Measurements from ENCODE around the gene TTR. TPM values are rescaled to one million over a fixed set of nuclear protein-coding genes. Genes with fewer than 3 reads are reported as not detected.
A peak's percentile ranks its signal among the peaks of the same experiment; 100 is the strongest.

The TTR gene
- not detected in 2 replicates for total RNA-seq (2014; rRNA removed; shearing (Covaris generic))

DNA sequence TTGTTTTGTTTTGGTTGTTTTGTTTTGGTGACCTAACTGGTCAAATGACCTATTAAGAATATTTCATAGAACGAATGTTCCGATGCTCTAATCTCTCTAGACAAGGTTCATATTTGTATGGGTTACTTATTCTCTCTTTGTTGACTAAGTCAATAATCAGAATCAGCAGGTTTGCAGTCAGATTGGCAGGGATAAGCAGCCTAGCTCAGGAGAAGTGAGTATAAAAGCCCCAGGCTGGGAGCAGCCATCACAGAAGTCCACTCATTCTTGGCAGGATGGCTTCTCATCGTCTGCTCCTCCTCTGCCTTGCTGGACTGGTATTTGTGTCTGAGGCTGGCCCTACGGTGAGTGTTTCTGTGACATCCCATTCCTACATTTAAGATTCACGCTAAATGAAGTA lies at the start of gene TTR:
TSS of gene TTR (plus strand) at position 250 of the 400 bp plus-strand sequence. CDS start at position 276, 26 bp downstream.
- no peak for DNase-seq (ENCODE audit: low spot score)

DNA sequence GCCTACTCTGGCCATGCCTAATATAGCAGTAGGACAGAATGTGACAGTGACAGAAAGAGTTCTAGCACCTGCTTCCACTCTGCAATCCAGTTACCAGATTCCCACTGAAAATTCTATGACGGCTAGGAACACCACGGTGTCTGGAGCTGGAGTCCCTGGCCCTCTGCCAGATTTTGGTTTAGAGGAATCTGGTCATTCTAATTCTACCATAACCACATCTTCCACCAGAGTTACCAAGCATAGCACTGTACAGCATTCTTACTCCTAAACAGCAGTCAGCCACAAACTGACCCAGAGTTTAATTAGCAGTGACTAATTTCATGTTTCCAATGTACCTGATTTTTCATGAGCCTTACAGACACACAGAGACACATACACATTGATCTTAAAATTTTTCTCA lies 45.2 kb upstream of the TTR start:
- peak; percentile 21 for DNase-seq (ENCODE audit: low spot score)

DNA sequence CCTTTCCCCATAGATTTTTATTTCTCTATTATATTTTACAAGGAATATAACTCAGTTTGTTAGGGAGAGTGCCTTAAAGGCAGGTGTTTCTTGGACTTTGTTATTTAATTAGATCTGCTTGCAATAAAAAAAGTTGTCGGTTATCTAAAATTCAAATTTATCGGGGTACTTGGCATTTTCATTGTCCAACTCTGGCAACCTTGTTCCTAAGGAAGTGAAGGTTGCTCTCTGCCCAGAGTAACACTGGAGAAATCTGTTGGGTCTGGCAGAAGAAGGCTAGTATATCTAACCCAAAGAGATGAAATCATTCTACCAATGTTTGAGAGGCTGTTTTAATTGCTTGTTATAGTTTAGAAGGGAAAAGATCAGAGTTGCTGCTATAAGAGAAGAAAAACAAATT lies 42.8 kb upstream of the TTR start:
- no peak for DNase-seq (ENCODE audit: low spot score)

DNA sequence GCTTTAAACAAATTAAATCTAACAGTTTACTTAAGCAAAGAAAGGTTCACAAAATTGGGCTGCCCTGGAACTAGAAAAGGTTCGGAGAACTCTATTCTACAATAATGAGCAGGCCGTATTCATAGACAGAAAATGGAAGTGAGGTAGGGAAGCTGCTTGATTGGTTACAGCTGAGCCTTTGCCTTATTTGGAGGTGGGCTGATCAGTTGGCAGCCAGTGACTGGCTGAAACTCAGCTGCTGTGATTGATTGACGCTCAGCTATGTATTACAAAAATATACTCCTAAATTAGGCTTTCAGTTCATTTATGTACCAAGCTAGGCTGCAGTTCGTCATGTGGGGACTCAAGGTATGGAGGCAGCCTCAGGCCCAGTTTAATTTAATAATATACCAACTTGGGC lies 42.3 kb upstream of the TTR start:
- DNase-seq (ENCODE audit: low spot score) = no peak

DNA sequence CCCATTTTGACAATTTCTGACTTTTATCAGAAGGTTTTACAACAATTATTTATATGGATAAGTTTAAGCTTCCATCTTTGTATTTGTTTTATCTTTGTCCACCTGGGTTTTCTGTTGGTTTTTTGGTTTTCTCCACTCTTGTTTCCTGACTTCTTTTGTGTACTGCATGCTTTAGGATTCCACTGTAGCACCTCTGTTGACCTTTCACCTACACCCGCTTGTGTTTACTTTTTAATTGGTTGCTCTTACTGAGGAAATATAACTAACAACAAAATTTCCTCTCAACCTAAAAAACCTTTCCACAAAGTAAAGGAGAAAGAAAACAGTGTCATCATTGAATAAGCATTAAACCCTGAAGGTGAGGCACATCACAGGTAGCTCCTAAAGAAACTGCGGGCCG lies 39.8 kb upstream of the TTR start:
- DNase-seq (ENCODE audit: low spot score) = no peak

DNA sequence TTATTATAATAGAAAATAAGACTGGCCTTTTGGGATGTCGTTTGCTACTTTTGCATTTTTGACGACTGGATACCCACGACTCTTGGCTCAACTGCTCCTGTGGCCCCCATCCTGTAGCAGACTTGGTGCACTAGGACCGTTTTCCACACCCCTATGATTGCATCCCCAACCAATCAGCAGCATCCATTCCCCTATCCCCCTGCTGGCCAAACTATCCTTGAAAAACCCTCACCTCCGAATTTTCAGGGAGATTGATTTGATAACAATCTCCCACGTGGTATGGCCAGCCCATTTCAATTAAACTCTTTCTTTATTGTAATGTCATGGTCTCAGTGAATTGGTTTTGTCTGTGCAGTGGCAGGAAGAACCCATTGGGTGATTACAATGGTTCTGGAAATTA lies 37.9 kb upstream of the TTR start:
- DNase-seq (ENCODE audit: low spot score) = no peak

DNA sequence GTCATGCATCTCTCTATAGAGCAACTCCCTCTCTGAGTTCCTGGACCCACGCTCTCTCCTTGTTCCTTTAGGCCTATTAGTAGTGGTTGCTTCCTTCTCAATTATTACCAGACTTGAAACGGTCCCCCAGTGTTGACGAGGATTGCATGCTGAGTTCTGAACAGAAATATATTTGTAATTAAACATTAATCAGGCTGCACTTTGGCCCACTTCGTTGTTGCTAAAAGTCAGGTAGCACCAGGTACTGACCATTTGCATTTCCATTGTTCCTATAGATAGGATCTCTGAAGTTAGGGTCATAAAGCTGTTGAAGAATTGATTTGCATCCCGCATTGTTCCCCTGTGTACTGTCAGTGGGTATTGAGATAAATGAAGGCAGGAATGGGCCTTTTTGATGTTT lies 36.9 kb upstream of the TTR start:
- no peak for DNase-seq (ENCODE audit: low spot score)

DNA sequence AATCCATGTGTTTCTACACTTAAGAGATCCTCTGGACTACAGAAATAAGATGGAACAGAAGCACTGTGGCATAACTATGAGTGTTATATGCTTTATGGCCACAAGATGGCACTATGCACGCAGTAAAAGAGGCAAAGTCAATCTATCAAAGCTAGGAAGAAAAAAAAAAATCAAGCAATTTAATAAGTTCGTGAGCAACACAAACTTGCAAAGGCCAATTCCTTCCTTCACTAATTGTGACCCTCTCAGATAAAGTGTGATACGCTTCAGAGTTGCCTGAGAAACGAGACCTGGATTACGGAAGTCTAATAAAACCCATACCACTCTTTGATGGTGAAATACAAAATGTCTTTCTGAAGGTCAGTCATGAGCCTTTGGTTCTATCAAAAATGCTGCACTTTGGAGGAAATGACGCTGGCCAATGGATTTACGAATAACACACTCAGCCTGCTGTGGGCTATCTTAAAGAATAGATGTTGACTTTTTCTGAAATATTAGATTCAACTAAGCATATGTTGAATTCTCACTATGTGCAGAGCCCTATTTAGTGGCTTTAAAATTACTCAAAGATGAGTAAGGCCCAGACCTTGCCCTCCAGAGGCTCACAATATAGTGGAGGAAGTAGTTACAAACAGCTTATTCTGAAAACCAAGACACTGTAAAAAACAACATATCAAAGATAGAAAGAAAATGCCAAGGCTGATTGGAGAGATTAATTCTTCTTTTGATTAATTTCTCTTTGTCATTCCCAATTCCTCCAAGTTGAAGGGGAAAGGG lies 35.5 kb upstream of the TTR start:
- DNase-seq (ENCODE audit: low spot score) = peak; percentile 62

DNA sequence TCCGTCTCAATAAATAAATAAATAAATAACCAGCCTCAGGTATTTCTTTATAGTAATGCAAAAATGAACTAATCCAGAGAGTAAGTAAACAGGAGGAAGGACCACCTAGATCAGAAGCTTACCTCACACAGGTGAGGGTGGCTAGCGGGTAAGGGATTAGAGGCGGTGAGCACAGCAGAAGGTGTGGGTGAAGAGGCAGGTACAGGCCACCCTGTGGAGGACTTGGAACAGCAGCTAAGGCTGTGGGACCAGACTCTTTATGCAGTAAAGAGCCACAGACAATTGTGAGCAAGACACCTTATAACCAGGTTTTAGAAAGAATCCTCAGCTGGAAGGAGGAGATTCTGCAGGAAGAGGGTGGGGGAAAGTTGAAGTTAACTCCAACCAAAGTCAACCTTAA lies 34.2 kb upstream of the TTR start:
- no peak for DNase-seq (ENCODE audit: low spot score)

DNA sequence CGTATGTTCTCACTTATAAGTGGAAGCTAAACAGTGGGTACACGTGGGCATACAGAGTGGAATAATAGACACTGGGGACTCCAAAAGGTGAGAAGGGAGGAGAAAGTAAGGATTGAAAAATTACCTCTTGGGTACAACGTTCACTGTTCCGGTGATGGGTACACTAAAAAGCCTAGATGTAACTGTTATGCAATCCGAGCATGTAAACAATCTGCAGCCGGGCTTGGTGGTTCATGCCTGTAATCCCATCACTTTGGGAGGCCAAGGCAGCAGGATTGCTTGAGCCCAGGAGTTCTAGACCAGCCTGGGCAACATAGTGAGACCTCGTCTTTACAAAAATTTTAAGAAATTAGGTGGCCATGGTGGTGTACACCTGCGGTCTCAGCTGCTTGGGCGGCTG lies 33.1 kb upstream of the TTR start:
- DNase-seq (ENCODE audit: low spot score) = no peak

DNA sequence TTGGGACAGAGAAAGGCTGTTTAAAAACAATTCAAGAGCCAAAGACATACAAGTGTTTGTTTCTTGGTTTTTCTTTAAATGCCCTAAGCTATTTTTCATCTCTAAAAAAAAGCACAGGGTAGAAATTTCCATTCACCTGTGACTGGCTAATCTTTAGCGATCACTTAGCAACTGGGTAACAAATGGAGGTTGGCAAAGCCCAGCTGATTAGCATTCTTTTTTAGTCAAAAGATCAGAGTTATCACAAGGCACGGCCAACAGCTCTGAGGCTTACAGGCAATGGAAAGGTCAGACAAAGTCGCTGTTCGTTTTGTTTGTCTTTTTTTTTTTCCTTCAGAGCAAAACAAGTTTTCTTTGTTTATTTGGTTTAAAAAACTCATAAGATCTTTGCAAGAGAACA lies 29.0 kb upstream of the TTR start:
- DNase-seq (ENCODE audit: low spot score) = no peak

DNA sequence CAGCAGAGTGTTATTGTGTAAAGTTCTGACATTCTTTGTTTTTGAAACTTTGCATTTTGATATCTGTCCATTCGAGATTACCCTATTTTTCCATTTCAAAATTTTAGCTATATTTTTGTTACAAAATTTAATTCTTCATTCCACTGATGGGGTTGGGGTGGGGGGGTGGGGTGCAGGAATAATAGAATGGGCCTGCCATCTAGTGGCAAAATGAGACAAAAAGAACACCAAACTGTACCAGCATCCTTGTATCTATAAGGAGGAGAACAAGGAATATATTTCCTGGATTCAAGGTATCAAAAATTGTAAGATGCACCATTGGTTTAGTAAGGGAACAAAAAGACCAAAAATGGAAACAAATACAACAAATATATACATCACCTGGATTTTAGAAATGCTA lies 27.9 kb upstream of the TTR start:
- no peak for DNase-seq (ENCODE audit: low spot score)

DNA sequence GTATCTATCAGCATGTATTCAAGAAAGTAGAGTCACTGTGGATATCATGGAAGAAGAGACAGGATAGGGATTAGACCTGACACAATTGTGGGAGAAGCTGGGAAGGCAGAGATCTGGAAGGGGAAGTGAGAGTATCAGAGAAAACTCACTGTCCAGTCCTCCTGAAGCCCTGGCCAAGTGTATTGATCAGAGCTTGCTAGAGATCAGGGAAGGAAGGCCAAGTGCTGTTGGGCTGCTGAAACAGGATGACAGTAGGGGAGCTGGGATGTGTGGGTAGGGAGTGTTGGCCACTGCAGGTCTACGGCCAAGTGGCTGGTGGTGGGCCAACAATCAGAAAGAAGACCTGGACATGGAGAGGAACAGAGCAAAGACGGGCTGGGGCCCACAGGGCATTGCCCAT lies 26.3 kb upstream of the TTR start:
- no peak for DNase-seq (ENCODE audit: low spot score)

DNA sequence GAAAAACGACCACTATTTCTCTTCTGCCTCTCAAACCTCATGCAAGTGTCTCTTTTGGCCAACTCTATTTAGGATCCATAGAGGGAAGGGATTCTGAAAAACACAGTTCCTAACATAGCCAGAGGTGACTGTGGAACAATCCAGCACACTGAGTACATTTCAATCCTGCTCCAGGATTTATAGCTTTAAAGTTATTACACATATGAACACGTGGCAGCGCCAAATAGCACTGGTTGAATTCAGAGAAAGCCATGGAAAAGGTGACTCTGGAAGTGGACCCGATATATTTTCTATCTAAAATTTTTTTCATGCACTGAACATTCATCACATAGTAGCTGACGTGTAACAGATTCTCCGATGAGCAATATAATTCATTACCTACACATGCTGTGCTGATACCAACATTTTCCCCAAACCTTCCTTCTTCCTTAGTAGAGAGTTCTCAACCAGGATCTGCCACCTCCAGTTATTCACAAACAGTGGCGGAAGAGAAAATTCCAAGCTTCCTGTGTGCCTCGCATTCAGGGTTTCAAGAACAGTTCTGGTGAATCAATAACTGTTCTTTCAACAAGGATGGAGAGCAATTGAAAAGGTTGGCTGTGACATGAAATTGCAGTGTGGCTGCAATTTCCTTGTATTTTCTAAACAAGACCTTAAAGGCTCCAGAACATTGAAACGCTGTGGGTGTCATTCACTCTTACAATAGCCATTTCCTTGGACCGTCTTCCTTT lies 25.7 kb upstream of the TTR start:
- DNase-seq (ENCODE audit: low spot score) = no peak

DNA sequence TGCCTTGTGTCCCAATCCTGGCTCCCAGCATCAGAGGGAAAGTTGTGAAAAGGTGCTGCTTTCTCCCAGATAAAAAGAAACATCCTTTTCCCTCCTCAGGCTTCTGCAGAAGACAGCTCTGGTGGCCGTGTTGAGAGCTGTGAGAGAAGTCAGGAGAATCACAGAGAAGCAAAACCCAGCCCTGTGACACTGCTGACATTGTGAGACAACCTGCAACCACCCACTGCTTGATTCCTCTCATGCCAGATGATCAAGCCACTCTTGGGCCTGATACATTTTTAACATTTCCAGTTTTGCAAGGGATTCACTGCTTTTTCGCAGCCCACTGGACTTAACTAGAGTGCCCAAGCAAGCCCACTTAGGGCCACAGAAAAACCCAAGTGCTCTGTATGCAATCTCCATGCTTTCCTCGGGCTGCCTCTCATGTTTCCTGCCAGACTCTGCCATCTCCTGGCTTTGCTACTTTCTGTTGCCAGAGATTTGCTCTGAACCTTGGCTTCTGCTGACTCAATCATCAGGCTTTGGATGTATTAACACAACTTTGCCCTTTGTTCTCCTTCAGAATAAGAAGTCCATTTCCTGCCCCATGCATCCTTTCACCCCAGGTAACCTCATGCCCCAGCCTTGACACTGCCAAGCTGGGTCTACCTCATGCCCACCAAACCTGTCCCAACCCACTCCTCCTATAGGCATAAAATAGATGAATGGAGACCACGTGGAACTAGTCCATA lies 24.9 kb upstream of the TTR start:
- DNase-seq (ENCODE audit: low spot score) = no peak

DNA sequence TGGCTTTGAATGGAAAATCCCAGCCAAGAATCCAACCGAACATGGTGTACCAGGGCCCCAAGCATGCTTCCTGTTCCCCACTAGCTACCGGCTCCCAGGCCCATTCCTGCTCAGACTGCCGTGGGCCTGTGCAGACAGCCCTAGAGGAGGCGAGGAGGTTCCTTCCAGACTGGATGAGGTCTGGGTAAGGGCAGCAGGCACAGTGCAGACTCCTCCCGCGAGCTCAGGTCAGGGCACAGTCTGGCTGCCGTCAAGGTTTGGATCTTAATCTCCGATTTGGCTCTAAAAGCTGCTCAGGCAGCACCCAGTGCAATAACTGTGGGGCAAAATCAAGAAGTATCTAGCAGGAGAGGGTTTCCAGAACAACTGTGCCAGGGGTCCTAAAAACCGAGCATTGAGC lies 19.3 kb upstream of the TTR start:
- no peak for DNase-seq (ENCODE audit: low spot score)

DNA sequence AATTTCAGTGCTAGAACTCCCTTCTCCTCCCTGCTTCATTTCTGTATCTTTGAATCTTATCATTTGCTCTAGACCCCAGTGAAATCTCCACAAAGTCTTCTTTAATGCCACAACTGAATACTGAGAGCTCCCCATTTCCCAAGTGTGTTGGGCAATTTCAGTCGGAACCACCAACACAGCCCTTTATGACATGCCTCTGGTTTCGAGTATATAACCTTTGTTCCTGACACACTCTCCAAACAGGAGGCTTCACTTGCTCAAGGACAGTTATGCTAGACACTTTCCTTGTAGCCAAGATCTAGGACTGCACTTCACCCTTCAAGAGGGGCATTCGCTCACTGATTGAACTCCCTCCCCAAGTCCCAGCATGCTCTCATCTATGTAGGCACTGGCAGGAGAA lies 18.6 kb upstream of the TTR start:
- no peak for DNase-seq (ENCODE audit: low spot score)

DNA sequence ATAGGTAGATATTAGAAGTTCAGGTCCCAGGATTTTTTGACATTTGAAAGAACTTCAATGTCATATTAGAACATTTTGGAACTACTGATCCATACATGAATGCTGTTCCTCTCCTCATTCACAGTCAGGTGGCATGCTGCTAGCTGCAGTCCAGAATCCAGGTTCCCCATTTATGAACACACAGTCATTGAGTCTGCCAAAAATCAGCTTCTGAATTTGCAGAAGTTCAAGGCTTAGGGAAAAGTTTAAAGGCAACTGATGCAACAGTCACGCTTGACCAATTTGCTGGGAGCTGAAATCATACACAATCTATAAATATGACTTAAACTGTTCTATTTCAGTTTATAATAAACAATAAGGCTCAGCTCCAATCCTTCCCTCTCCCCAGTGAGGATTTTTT lies 17.3 kb upstream of the TTR start:
- DNase-seq (ENCODE audit: low spot score) = no peak

DNA sequence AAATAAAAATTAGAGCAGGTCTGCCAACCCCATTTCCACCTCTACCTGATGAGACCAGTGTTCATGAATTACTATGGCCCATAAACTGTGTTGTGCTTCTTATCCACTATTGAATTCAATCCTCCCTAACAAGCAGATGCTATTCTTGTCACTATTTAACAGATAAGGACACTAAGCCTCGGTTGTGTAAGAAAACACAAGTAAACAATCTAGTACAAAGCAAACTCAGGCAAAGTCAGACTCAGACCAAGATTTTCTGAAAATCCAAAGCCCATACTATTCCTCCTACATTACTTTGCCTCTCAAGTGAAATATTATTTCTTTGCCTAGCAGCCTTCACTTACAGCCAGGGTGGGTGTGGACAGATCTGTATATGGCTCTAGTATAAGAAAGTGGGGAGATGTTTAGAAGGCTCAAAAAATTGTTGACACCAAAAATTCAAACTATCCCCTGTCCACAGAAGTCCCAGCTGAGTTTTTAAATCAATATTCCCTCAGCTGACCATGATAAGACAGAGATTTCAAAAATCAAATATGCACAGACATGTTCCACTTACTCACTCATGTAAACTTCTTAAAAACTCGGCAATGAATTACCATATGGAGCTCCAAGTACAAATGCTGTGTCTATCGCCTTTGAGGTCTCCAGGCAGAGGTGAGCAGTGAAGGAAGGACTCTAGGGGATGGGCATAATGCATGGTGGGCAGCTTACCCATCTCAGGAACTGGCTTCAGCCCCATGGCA lies 16.0 kb upstream of the TTR start:
- no peak for DNase-seq (ENCODE audit: low spot score)

DNA sequence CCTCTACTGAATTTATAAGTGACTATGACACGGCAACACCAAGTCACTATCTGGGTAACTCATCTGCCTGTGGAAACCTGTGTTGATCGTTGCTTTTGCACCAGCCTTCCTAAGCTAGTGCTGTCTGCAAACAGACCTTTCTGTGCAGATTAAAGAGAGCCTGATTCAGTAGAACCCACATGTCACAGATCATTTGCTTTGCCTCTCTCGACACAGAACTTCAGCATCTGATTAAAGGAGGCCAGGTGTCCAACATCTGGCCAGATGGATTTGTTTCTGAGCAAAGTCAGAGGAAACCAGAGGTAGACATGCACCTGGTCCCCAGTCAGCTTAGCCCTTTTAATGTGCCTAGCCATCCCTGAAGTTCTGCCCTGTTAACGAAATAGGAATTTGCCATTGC lies 15.0 kb upstream of the TTR start:
- DNase-seq (ENCODE audit: low spot score) = no peak

DNA sequence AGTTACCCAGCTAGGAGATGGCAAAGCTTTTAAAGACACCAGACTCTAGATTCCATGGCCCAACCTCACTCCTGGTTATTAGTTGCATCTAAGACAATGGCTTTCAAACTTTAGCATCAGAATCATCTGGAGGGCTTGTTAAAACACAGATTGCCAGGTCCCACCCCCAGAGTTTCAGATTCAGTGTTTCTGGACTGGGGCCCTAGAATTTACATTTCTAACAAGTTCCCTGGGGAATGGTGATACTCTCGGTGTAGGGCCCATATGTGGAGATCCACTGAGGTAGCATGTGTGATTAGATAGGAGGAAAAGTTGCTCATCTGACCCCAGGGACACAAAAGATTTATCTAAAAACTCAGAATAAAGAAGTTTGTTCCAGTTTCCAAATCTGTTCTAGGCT lies 14.5 kb upstream of the TTR start:
- no peak for DNase-seq (ENCODE audit: low spot score)

DNA sequence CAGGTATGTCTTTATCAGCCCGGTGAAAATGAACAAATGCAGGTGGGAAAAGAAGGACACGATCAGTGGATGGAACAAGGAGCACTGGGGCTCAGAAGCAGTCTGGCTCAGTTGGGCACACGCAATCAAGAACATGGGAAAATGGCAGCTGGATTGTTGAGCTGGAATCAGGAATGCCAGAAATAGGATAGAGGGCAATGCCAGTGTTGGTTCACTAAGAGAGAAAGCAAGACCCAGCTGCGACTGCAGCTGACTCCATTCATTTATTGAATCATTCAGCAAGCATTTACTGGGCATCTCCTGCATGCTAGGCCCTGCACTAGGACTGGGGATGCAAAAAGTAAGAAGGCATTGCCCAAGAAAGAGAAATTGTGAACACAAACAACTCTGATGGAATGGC lies 13.6 kb upstream of the TTR start:
- no peak for DNase-seq (ENCODE audit: low spot score)

All from H4 (cell line).